Chondrocyte (in vitro differentiated cells): ENCODE measurements around the gene USP10. TPM values are rescaled to one million over a fixed set of nuclear protein-coding genes. Genes with fewer than 3 reads are reported as not detected.

Experiments used
- DNase-seq: peaks from one replicate; pipeline ENCODE4 v3.0.0; 2021; ENCODE audit warnings: mixed read lengths, low spot score
- H3K27ac Mint-ChIP-seq: one replicate; pipeline ENCODE4 v1.8.0; 2021; ENCODE audit warnings: mild to moderate bottlenecking, moderate library complexity, mixed read lengths; ENCODE audit not compliant: unreplicated experiment
- H3K27me3 Mint-ChIP-seq: 2 replicates; pipeline ENCODE4 v1.8.0; 2021; ENCODE audit warnings: low read depth, mixed read lengths
- H3K36me3 Mint-ChIP-seq: 2 replicates; pipeline ENCODE4 v1.8.0; 2021; ENCODE audit warnings: low read depth, mixed read lengths
- H3K4me1 Mint-ChIP-seq: 2 replicates; pipeline ENCODE4 v1.8.0; 2021; ENCODE audit warnings: low read depth, mild to moderate bottlenecking, mixed read lengths
- H3K4me3 Mint-ChIP-seq: one replicate; pipeline ENCODE4 v1.8.0; 2021; ENCODE audit warnings: mild to moderate bottlenecking, moderate library complexity, mixed read lengths; ENCODE audit not compliant: unreplicated experiment
- H3K9me3 Mint-ChIP-seq: 2 replicates; pipeline ENCODE4 v1.8.0; 2021; ENCODE audit warnings: low read depth, mixed read lengths
- total RNA-seq: library from RNA; stranded (reverse); gene quantifications from 3 replicates; pipeline ENCODE4 v1.2.1, GENCODE V29; 2021
- TF ChIP-seq, protein P1 (sequence below): fragments of 200-600 bp; sonication (generic); IDR thresholded peaks from 2 replicates; pipeline ENCODE4 v1.5.0; 2021; ENCODE audit warnings: antibody characterized with exemption, mild to moderate bottlenecking, moderate library complexity

Gene USP10
- total RNA-seq, 1 donor from 2014 or later, result 43.0 TPM

DNA sequence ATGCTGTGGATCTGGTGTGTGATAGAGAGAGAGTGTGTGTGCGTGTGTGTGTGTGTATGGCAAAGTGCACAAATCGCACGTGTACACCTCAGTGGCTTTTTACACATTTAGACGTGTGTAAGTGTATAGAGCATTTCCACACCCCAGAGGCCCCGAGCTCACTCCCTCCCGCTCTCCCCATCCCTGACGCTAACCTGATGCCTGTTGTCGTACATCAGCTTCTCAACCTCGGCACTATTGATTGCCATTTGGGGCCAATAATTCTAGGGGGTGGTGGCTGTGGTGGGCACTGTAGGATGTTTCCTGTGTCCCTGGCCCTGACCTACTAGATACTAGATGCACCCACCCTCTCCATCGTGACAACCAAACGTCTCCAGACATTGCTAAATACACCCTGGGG is 89.6 kb downstream of the USP10 start:
- peaks cover 2% of the 10 kb centered on the region for H3K36me3 Mint-ChIP-seq
- H3K27me3 Mint-ChIP-seq, result no peaks in the 10 kb centered on the region
- H3K4me1 Mint-ChIP-seq, result peaks cover 34% of the 10 kb centered on the region
- H3K4me3 Mint-ChIP-seq, result no peak overlapping the region
- no peak overlapping the region for H3K27ac Mint-ChIP-seq
- no peaks in the 10 kb centered on the region for H3K9me3 Mint-ChIP-seq
- DNase-seq, result no peak
- TF ChIP-seq, protein P1, sequence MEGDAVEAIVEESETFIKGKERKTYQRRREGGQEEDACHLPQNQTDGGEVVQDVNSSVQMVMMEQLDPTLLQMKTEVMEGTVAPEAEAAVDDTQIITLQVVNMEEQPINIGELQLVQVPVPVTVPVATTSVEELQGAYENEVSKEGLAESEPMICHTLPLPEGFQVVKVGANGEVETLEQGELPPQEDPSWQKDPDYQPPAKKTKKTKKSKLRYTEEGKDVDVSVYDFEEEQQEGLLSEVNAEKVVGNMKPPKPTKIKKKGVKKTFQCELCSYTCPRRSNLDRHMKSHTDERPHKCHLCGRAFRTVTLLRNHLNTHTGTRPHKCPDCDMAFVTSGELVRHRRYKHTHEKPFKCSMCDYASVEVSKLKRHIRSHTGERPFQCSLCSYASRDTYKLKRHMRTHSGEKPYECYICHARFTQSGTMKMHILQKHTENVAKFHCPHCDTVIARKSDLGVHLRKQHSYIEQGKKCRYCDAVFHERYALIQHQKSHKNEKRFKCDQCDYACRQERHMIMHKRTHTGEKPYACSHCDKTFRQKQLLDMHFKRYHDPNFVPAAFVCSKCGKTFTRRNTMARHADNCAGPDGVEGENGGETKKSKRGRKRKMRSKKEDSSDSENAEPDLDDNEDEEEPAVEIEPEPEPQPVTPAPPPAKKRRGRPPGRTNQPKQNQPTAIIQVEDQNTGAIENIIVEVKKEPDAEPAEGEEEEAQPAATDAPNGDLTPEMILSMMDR, result no peak

DNA sequence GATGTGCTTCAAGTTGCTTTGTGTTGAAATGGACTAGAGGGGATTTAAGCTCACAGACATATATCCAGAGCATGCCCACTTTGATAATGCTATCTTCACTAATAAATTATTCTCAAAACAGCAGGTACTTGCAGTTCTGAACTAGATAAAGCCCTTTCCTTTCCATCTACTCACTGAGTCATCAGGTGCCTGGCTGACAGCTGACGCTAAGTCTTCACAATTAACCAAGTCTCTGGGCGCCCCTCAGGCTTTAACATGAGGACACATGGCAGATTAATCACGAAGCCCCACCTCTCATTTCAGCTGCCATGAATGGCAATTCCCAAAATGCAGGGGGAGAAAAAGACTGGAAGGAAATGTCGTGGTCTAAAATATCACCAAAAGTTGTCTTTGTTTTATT is 90.5 kb downstream of the USP10 start:
- TF ChIP-seq, protein P1, result no peak
- Mint-ChIP-seq H3K27ac (no peak overlapping the region), H3K9me3 (no peaks in the 10 kb centered on the region), H3K4me1 (peaks cover 34% of the 10 kb centered on the region), H3K36me3 (peaks cover 2% of the 10 kb centered on the region), H3K27me3 (no peaks in the 10 kb centered on the region), H3K4me3 (no peak overlapping the region)
- DNase-seq, result no peak

DNA sequence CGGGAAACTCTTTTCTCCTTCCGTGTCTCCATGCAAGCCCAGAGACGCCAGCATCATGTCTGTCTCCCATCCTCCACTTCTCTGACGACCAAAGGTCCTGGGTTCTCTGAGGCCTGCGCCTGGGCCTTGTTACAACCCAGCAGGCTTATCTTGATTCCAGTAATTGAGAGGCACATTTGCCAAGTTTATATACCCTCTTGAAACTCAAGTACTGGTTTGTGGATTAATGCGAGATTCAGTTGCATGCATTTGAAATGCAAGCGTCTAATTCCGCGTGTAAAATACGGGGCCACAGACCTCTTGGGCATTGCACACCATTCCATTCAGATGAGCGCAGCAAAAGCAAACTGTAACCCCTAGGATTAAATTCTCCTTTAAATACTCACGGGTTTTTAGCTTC is 91.3 kb downstream of the USP10 start:
- no peak overlapping the region for H3K27ac Mint-ChIP-seq
- H3K4me1 Mint-ChIP-seq, result peaks cover 32% of the 10 kb centered on the region
- H3K4me3 Mint-ChIP-seq, result no peak overlapping the region
- TF ChIP-seq, protein P1, result no peak
- no peak for DNase-seq
- no peaks in the 10 kb centered on the region for H3K9me3 Mint-ChIP-seq
- no peaks in the 10 kb centered on the region for H3K27me3 Mint-ChIP-seq
- H3K36me3 Mint-ChIP-seq, result peaks cover 2% of the 10 kb centered on the region

DNA sequence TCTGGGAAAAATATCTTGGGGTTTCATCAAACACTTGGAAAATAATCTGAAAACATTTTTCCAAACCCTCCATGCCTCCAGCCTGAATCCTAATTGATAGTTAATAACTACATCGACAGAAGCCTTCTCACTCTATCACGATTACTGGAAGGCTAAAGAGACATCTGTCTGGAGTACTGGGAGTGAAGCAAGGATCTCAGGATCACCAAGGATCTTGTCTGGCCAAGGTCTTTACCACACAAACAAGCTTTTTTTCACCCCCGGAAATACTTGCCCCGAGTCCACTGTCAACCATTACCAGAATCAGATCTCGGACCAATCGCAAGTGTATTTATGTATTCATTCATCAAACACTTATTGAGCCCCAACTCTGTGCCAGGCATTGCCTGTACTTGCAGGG is 91.7 kb downstream of the USP10 start:
- no peak for DNase-seq
- Mint-ChIP-seq H3K4me3 (no peak overlapping the region), H3K27ac (peak overlapping the region; percentile 3), H3K4me1 (peaks cover 28% of the 10 kb centered on the region), H3K27me3 (no peaks in the 10 kb centered on the region), H3K36me3 (peaks cover 2% of the 10 kb centered on the region), H3K9me3 (no peaks in the 10 kb centered on the region)
- TF ChIP-seq, protein P1, result no peak

DNA sequence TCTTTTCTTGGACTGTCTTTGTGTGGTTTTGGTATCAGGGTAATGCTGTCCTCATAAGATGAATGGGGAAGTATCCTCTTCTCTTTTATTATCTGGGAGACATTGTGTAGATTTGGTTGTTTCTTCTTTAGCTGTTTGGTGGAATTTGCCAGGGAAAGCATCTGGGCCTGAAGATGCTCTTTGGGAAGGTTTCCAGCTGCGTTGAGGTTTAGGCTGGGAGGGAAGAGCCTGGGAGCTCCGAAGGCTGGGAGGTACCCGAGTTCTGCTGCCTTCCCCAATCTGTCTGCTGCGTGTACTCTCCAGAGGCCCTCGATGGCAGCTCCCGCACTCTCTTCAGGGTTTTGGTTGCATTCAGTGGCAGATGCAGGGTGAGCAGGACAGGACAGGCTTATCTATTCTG is 94.4 kb downstream of the USP10 start:
- H3K4me3 Mint-ChIP-seq, result no peak overlapping the region
- H3K27ac Mint-ChIP-seq, result no peak overlapping the region
- peaks cover 20% of the 10 kb centered on the region for H3K4me1 Mint-ChIP-seq
- no peak for DNase-seq
- H3K36me3 Mint-ChIP-seq, result no peaks in the 10 kb centered on the region
- H3K9me3 Mint-ChIP-seq, result no peaks in the 10 kb centered on the region
- TF ChIP-seq, protein P1, result no peak
- H3K27me3 Mint-ChIP-seq, result no peaks in the 10 kb centered on the region
